ENCODE measurements around the gene NRBP1.

The NRBP1 gene

DNA sequence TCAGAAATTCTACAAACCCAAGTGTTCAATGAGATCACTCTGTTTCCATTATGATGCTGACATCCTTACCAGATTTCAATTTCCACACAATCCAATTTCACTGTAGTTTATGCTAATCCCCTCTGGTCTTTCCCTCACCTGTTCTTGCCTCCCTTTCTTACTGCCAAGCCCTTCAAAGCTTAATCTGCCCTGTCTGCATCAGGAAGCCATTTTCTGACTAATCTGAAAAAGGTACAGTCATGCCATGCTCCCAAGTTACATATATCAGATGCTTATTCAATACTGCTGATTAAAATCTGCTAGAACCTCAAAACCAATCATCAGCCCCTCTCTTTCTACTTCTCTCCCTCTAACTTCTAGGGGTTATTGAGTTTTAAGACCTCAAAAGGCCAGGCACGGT, 22.7 kb downstream of the NRBP1 start:
- Histone ChIP-seq H3K4me1 (ENCODE audit: insufficient read depth, low read length) (no peaks in the 10 kb centered on the region), H3K4me3 (ENCODE audit: low read length) (no peak overlapping the region), H3K9ac (ENCODE audit: low read depth, low read length) (no peak overlapping the region), H3K27ac (ENCODE audit: low read length) (no peak overlapping the region), H3K9me3 (ENCODE audit: insufficient read depth, low read depth, low read length) (no peaks in the 10 kb centered on the region), H3K27me3 (ENCODE audit: insufficient read depth, low read length) (no peaks in the 10 kb centered on the region), H3K36me3 (ENCODE audit: insufficient read depth, low read depth, low read length) (peaks cover 32% of the 10 kb centered on the region)

DNA sequence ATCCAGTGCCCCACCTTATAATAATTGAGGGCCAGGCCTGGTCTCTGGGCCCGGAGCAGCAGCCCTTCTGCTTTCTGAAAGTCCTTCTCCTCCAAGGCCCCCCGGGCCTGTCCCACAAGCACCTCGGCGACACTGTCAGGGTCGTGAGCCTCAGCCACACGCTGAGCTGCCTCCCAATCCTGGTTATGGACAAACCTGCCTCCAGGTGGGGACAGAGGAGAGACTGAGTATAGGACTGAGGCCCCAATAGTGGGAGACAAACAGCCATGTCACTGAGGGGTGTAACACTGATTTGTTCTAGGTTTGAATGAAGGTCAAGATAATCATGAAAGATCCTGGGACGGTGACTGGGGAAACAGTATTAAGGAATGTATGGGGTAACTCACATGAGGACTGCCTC, 25.5 kb downstream of the NRBP1 start:
- Histone ChIP-seq H3K9ac (ENCODE audit: low read depth, low read length) (no peak overlapping the region), H3K27ac (ENCODE audit: low read length) (no peak overlapping the region), H3K4me3 (ENCODE audit: low read length) (no peak overlapping the region), H3K4me1 (ENCODE audit: insufficient read depth, low read length) (no peaks in the 10 kb centered on the region), H3K27me3 (ENCODE audit: insufficient read depth, low read length) (no peaks in the 10 kb centered on the region), H3K36me3 (ENCODE audit: insufficient read depth, low read depth, low read length) (peaks cover 44% of the 10 kb centered on the region), H3K9me3 (ENCODE audit: insufficient read depth, low read depth, low read length) (no peaks in the 10 kb centered on the region)

GRCh38 chr2:27461118-27461517, 32.7 kb downstream of the NRBP1 start:
- Histone ChIP-seq H3K36me3 (ENCODE audit: insufficient read depth, low read depth, low read length) (peaks cover 25% of the 10 kb centered on the region), H3K9ac (ENCODE audit: low read depth, low read length) (no peak overlapping the region), H3K9me3 (ENCODE audit: insufficient read depth, low read depth, low read length) (no peaks in the 10 kb centered on the region), H3K4me3 (ENCODE audit: low read length) (no peak overlapping the region), H3K27me3 (ENCODE audit: insufficient read depth, low read length) (no peaks in the 10 kb centered on the region), H3K4me1 (ENCODE audit: insufficient read depth, low read length) (peaks cover 6% of the 10 kb centered on the region), H3K27ac (ENCODE audit: low read length) (no peak overlapping the region)

- H3K27ac ChIP-seq (ENCODE audit: low read length), result no peak overlapping the region
- H3K4me1 ChIP-seq (ENCODE audit: insufficient read depth, low read length), result peaks cover 6% of the 10 kb centered on the region
- H3K9me3 ChIP-seq (ENCODE audit: insufficient read depth, low read depth, low read length), result no peaks in the 10 kb centered on the region
- H3K9ac ChIP-seq (ENCODE audit: low read depth, low read length), result no peak overlapping the region
- H3K27me3 ChIP-seq (ENCODE audit: insufficient read depth, low read length), result no peaks in the 10 kb centered on the region
- no peaks in the 10 kb centered on the region for H3K36me3 ChIP-seq (ENCODE audit: insufficient read depth, low read depth, low read length)
- H3K4me3 ChIP-seq (ENCODE audit: low read length), result no peak overlapping the region
Observed at GRCh38 chr2:27464443-27464842, 36.0 kb downstream of the NRBP1 start.

- no peaks in the 10 kb centered on the region for H3K27me3 ChIP-seq (ENCODE audit: insufficient read depth, low read length)
- no peak overlapping the region for H3K9ac ChIP-seq (ENCODE audit: low read depth, low read length)
- peaks cover 13% of the 10 kb centered on the region; the same call in 1 of the 2 replicates for H3K36me3 ChIP-seq (ENCODE audit: insufficient read depth, low read depth, low read length)
- H3K4me1 ChIP-seq (ENCODE audit: insufficient read depth, low read length), result no peaks in the 10 kb centered on the region
- H3K9me3 ChIP-seq (ENCODE audit: insufficient read depth, low read depth, low read length), result no peaks in the 10 kb centered on the region
- no peak overlapping the region for H3K4me3 ChIP-seq (ENCODE audit: low read length)
- no peak overlapping the region for H3K27ac ChIP-seq (ENCODE audit: low read length)
Observed at GRCh38 chr2:27471961-27472360, 43.5 kb downstream of the NRBP1 start.

- peaks cover 4% of the 10 kb centered on the region; the same call in 1 of the 2 replicates for H3K4me1 ChIP-seq (ENCODE audit: insufficient read depth, low read length)
- H3K9ac ChIP-seq (ENCODE audit: low read depth, low read length), result no peak overlapping the region
- no peaks in the 10 kb centered on the region for H3K9me3 ChIP-seq (ENCODE audit: insufficient read depth, low read depth, low read length)
- H3K36me3 ChIP-seq (ENCODE audit: insufficient read depth, low read depth, low read length), result peaks cover 10% of the 10 kb centered on the region
- no peak overlapping the region for H3K27ac ChIP-seq (ENCODE audit: low read length)
- H3K27me3 ChIP-seq (ENCODE audit: insufficient read depth, low read length), result no peaks in the 10 kb centered on the region
- H3K4me3 ChIP-seq (ENCODE audit: low read length), result no peak overlapping the region
Observed at GRCh38 chr2:27485496-27485895, 57.1 kb downstream of the NRBP1 start.

DNA sequence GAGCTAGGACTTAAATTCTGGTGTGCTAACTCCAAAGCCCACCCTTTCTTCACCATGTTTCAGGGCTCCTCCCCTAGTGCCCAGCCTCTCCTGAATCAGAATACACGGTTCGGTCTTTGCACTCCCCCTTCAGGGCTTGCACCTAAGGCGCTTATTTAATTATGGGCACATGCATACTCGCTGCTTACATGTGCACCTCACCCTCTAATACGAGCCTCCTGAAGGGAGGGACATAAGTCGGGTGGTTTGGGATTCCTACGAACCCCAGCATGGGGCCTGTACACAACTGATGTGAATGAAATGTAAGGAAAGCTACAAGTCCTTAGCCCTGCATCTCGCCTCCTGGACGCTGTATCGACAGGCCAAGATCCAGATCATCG, 60.7 kb downstream of the NRBP1 start:
- Histone ChIP-seq H3K36me3 (ENCODE audit: insufficient read depth, low read depth, low read length) (no peaks in the 10 kb centered on the region), H3K27ac (ENCODE audit: low read length) (no peak overlapping the region), H3K9ac (ENCODE audit: low read depth, low read length) (peak overlapping the region; percentile 69; the same call in 1 of the 2 replicates), H3K27me3 (ENCODE audit: insufficient read depth, low read length) (peaks cover 10% of the 10 kb centered on the region), H3K4me1 (ENCODE audit: insufficient read depth, low read length) (peaks cover 4% of the 10 kb centered on the region; the same call in 1 of the 2 replicates), H3K4me3 (ENCODE audit: low read length) (peak overlapping the region; percentile 94), H3K9me3 (ENCODE audit: insufficient read depth, low read depth, low read length) (no peaks in the 10 kb centered on the region)

DNA sequence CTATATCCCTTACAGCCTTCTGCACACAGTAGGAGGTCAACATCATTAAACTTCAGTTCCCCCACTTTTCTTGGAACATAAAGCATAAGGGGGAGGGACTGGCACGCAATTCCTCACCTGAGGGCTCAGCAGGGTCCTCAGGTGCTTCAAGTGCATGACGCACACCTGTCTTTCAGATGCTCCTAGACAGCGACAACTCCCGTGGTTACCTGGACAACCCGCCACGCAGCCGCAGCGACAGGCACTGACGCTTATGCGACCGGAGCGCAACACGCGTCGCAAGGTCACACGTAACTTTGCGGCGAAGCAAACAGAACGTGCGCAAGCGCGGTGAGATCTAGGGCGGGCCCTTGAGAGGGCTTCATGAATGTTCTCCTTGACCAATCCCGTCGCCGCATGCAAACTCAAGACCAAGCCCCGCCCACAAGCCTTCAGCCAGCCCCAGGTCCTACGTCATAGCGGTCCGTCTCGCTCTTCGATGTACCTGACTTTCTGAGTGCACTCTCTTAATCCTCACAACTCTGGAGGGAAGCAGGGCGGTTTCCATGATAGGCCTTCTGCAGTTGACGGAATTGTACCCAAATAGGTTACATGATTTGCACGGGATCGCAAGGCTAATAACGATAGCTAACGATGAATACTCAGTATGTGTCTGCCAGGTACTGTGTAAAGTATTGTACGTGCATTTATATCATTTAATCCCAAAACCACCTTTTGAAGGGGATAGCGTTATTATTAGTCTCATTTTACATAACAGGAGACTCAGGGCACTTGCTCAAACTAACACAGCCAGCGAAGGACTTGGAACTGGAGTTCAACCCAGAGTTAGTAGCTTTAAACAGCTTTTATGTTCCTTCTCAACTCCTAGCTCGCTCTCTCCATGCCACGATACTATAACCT, 61.3 kb downstream of the NRBP1 start, which contains the start of gene IFT172:
Gene IFT172, minus strand, starts transcription at position 246 of the 900 bp plus-strand sequence. Its CDS starts 90 bp downstream, at position 156.
- Histone ChIP-seq H3K9ac (ENCODE audit: low read depth, low read length) (peak within 1 kb of the TSS; percentile 72; the same call in 1 of the 2 replicates), H3K4me3 (ENCODE audit: low read length) (peak within 1 kb of the TSS; percentile 94), H3K9me3 (ENCODE audit: insufficient read depth, low read depth, low read length) (no peaks in the 10 kb centered on the region), H3K36me3 (ENCODE audit: insufficient read depth, low read depth, low read length) (no peaks in the 10 kb centered on the region), H3K27me3 (ENCODE audit: insufficient read depth, low read length) (peaks cover 16% of the 10 kb centered on the region), H3K4me1 (ENCODE audit: insufficient read depth, low read length) (peaks cover 4% of the 10 kb centered on the region; the same call in 1 of the 2 replicates), H3K27ac (ENCODE audit: low read length) (no peak within 1 kb of the TSS)
